Caco-2 (cell line): ENCODE data around the gene PTPA. TPM values are rescaled to one million over a fixed set of nuclear protein-coding genes. Genes with fewer than 3 reads are reported as not detected.

Source experiments
- BruUV-seq: library from RNA; stranded (reverse); fragments of 400-500 nt; replicated peaks from 2 replicates; lab custom pipeline; 2021; lab: Mats Ljungman, UMichigan
- CTCF ChIA-PET: fragments of 300-600 bp; sonication (Branson Sonifier 250); formaldehyde crosslinking; loops from one replicate; lab custom pipeline; 2022; ENCODE audit warnings: antibody characterized with exemption; lab: Charles Lee
- POLR2A ChIA-PET: fragments of 300-600 bp; sonication (Branson Sonifier 250); formaldehyde crosslinking; loops from one replicate; lab custom pipeline; 2022; ENCODE audit warnings: antibody characterized with exemption; lab: Charles Lee
- DNase-seq, 2 experiments: peaks; one replicate each; pipeline versions ENCODE4 v3.0.0 to v3.0.0-alpha.2; 2020 to 2022
- H3K27me3 ChIP-seq: replicated peaks from 2 replicates; pipeline ENCODE4 v1.6.0; 2011; ENCODE audit warnings: low read length; ENCODE audit not compliant: control insufficient read depth, insufficient read depth
- H3K36me3 ChIP-seq: 2 replicates; pipeline ENCODE4 v1.5.1; 2011; ENCODE audit warnings: low read length; ENCODE audit not compliant: control insufficient read depth, insufficient read depth
- H3K4me1 ChIP-seq: fragments of 250-450 bp; sonication (Bioruptor Pico); 2 replicates; pipeline ENCODE4 v1.5.1; 2020; ENCODE audit warnings: mild to moderate bottlenecking
- H3K4me3 ChIP-seq: 2 replicates; pipeline ENCODE4 v1.5.1; 2011; ENCODE audit warnings: low read depth, mild to moderate bottlenecking, control low read depth, low read length
- H3K9me3 ChIP-seq: fragments of 250-450 bp; sonication (Bioruptor Pico); 2 replicates; pipeline ENCODE4 v1.5.1; 2020; ENCODE audit warnings: mild to moderate bottlenecking, moderate library complexity
- H3K27ac Mint-ChIP-seq: one replicate; pipeline ENCODE4 v1.8.0; 2022; ENCODE audit warnings: mixed read lengths; ENCODE audit not compliant: unreplicated experiment
- H3K27me3 Mint-ChIP-seq: one replicate; pipeline ENCODE4 v1.8.0; 2022; ENCODE audit warnings: mixed read lengths; ENCODE audit not compliant: insufficient read depth, unreplicated experiment
- H3K36me3 Mint-ChIP-seq: one replicate; pipeline ENCODE4 v1.8.0; 2022; ENCODE audit warnings: mild to moderate bottlenecking, mixed read lengths; ENCODE audit not compliant: insufficient read depth, unreplicated experiment
- H3K4me1 Mint-ChIP-seq: one replicate; pipeline ENCODE4 v1.8.0; 2022; ENCODE audit warnings: low read depth, mixed read lengths; ENCODE audit not compliant: unreplicated experiment
- H3K4me3 Mint-ChIP-seq: one replicate; pipeline ENCODE4 v1.8.0; 2022; ENCODE audit warnings: mild to moderate bottlenecking, moderate library complexity, mixed read lengths; ENCODE audit not compliant: unreplicated experiment
- H3K9me3 Mint-ChIP-seq: one replicate; pipeline ENCODE4 v1.8.0; 2022; ENCODE audit warnings: mixed read lengths; ENCODE audit not compliant: unreplicated experiment
- CTCF ChIP-seq, 2 experiments: fragments of 200-600 bp in 1 of 2; IDR thresholded peaks; 1 replicate in 1 of 2; 2 replicates in 1 of 2; pipeline versions ENCODE4 v1.5.1 to v1.8.0; 2011 to 2022; ENCODE audit warnings: antibody characterized with exemption in 1 of 2, control low read depth in 1 of 2, inconsistent platforms in 1 of 2, low read depth in 1 of 2, low read length in 1 of 2, mild to moderate bottlenecking in 1 of 2, moderate library complexity in 1 of 2; ENCODE audit not compliant: insufficient read depth in 1 of 2, severe bottlenecking in 1 of 2, unreplicated experiment in 1 of 2
- intact Hi-C: fragments of 100-400 bp; cut with micrococcal nuclease; formaldehyde crosslinking; loops from one replicate; pipeline ENCODE4 v1.10.0; 2022; ENCODE audit not compliant: unreplicated experiment
- total RNA-seq: library from RNA; stranded (reverse); gene quantifications from 2 replicates; pipeline ENCODE4 v1.2.3, GENCODE V29; 2022

Gene PTPA
- total RNA-seq, 1 experiment from 2014 or later, result 100 TPM

- H3K4me1 Mint-ChIP-seq, result no peaks in the 10 kb centered on the region
- no TSS peak for BruUV-seq
- DNase-seq, result no peak
- H3K9me3 Mint-ChIP-seq, result no peaks in the 10 kb centered on the region
- H3K4me3 Mint-ChIP-seq, result no peak overlapping the region
- Histone ChIP-seq H3K4me1 (no peaks in the 10 kb centered on the region), H3K9me3 (no peaks in the 10 kb centered on the region), H3K27me3 (no peaks in the 10 kb centered on the region), H3K4me3 (no peak overlapping the region), H3K36me3 (no peaks in the 10 kb centered on the region; the same call in 1 of the 2 replicates)
- intact Hi-C loops, result no loop called here
- ChIA-PET CTCF (no interaction called here), POLR2A (no interaction called here)
- H3K36me3 Mint-ChIP-seq, result peaks cover 59% of the 10 kb centered on the region
- TF ChIP-seq CTCF (IDR thresholded peaks at IDR 0.05; ENCODE audit: insufficient read depth in 1 of 2, low read depth in 1 of 2, low read length in 1 of 2, severe bottlenecking in 1 of 2, unreplicated experiment in 1 of 2), result no peak
- no peaks in the 10 kb centered on the region for H3K27me3 Mint-ChIP-seq
- H3K27ac Mint-ChIP-seq, result no peak overlapping the region
Observed at GRCh38 chr9:129124506-129125069, 13.4 kb downstream of the PTPA start.

- Mint-ChIP-seq H3K27ac (no peak overlapping the region), H3K9me3 (no peaks in the 10 kb centered on the region), H3K36me3 (peaks cover 58% of the 10 kb centered on the region), H3K4me3 (no peak overlapping the region), H3K27me3 (no peaks in the 10 kb centered on the region), H3K4me1 (no peaks in the 10 kb centered on the region)
- no peak for DNase-seq
- ChIA-PET CTCF (no interaction called here), POLR2A (no interaction called here)
- no peak for TF ChIP-seq CTCF (IDR thresholded peaks at IDR 0.05; ENCODE audit: insufficient read depth in 1 of 2, low read depth in 1 of 2, low read length in 1 of 2, severe bottlenecking in 1 of 2, unreplicated experiment in 1 of 2)
- Histone ChIP-seq H3K4me3 (no peak overlapping the region), H3K27me3 (no peaks in the 10 kb centered on the region), H3K4me1 (no peaks in the 10 kb centered on the region), H3K9me3 (no peaks in the 10 kb centered on the region), H3K36me3 (peaks cover 1% of the 10 kb centered on the region)
- no TSS peak for BruUV-seq
- intact Hi-C loops, result no loop called here
Observed at GRCh38 chr9:129125478-129125877, 14.3 kb downstream of the PTPA start.

- Mint-ChIP-seq H3K27ac (no peak overlapping the region), H3K36me3 (peaks cover 55% of the 10 kb centered on the region), H3K4me3 (no peak overlapping the region), H3K4me1 (no peaks in the 10 kb centered on the region), H3K9me3 (no peaks in the 10 kb centered on the region), H3K27me3 (no peaks in the 10 kb centered on the region)
- H3K4me1 ChIP-seq, result no peaks in the 10 kb centered on the region
- peaks cover 1% of the 10 kb centered on the region for H3K36me3 ChIP-seq
- no peak for DNase-seq
- no peaks in the 10 kb centered on the region for H3K27me3 ChIP-seq
- intact Hi-C loops, result no loop called here
- no peaks in the 10 kb centered on the region for H3K9me3 ChIP-seq
- ChIA-PET CTCF (no interaction called here), POLR2A (no interaction called here)
- TF ChIP-seq CTCF (IDR thresholded peaks at IDR 0.05; ENCODE audit: insufficient read depth in 1 of 2, low read depth in 1 of 2, low read length in 1 of 2, severe bottlenecking in 1 of 2, unreplicated experiment in 1 of 2), result no peak
- H3K4me3 ChIP-seq, result no peak overlapping the region
- no TSS peak for BruUV-seq
Observed at GRCh38 chr9:129126749-129127618, 15.8 kb downstream of the PTPA start.
